RPMI7951 (cell line): ENCODE measurements around the gene IZUMO3. TPM values are rescaled to one million over a fixed set of nuclear protein-coding genes. Genes with fewer than 3 reads are reported as not detected.
"Not testable (repeated sequence)": the region's sequence is repeated elsewhere in the genome, so short reads cannot be mapped to it uniquely, and the experiment has no call there.

Experiments used
- DNase-seq: peaks from one replicate; pipeline ENCODE4 v3.0.0-alpha.2; 2012; ENCODE audit warnings: low read depth
- total RNA-seq: library from RNA; depleted of rRNA; stranded (reverse); fragments of >200 nt; shearing (Covaris generic); gene quantifications from 2 replicates; pipeline ENCODE4 v1.2.3, GENCODE V29; 2014; rRNA removed

Gene IZUMO3, protein sequence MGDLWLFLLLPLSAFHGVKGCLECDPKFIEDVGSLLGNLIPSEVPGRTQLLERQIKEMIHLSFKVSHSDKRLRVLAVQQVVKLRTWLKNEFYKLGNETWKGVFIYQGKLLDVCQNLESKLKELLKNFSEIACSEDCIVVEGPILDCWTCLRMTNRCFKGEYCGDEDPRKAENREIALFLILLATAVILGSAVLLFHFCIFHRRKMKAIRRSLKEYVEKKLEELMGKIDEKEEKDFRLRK
- not detected in 2 replicates for total RNA-seq

DNA sequence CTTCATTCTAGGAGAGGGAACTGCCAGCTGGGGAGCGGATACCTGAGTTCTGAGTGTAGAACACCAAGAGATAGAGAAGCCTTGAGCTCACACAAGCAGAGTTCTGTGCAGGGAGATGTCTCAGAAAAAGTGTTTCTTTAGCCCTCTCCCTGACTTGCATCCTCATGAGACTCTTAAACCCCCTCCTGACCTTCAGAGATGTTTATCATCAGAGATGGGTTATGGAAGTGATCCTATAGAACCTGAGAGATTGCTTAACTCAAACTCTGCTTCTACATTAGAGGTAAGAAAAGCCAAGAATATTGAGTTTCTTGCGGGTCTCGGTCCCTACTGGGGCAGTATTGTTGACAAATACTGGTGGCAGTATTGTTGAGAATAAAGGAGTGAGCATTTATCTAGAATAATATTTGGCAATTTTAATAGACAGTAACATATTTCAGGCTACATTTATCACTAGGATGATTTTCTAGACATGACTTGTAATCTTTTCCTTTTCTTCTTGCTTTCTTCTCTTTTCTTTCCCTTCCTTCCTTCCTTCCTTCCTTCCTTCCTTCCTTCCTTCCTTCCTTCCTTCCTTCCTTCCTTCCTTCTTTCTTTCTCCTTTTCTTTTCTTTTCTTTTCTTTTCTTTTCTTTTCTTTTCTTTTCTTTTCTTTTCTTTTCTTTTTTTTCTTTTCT, at the start of gene IZUMO3:
Gene IZUMO3, minus strand, starts transcription at position 51 of the 676 bp plus-strand sequence. CDS start 248 bp downstream, outside the sequence.
- DNase-seq: no peak

DNA sequence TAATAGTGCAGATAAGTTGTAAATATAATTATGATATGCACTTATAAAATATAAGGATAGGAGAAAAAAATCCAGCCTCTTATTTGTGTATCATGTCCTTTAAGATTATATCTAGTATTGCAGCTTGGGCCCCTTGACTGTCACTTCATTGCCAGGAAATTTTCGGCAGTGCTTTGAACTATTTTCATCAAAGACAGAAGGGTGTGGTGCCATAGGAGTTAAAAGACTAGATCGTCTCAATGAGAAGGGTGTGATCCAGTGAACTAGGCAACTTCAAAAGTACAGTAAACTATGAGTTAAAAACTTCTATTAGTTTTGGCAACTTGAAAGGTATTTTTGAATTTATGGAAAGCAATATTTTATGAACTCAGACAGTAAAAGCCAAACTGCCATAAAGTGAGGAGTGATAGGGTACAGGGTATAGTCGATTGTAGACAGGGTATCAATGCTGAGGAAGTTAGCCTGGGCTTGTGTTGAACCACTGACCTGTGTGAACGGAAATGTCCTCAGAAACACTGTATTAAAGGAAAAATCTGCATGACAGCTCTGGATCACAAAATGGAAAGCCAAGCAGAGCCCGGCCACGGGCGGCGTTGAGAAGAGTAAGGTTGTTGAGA, 48.6 kb upstream of the IZUMO3 start:
- DNase-seq: no peak

DNA sequence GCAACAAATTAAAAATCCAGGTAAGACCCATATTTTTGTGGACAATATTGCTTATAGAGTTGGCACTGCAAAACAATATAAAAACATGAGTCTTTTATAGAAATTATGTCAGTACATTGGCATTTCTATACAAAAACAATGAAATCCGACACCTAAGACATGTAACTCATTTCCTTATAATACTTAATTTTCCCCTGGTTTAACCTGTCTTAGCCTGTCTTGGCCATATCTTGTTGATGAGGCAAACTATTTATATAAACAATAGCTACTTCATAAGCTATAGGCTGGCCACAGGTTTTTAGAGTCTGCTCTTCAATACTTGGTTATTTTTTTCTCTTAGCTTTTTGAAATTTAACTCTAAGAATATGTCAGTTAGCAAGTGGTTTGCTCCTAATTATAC, 44.7 kb upstream of the IZUMO3 start:
- no peak for DNase-seq

DNA sequence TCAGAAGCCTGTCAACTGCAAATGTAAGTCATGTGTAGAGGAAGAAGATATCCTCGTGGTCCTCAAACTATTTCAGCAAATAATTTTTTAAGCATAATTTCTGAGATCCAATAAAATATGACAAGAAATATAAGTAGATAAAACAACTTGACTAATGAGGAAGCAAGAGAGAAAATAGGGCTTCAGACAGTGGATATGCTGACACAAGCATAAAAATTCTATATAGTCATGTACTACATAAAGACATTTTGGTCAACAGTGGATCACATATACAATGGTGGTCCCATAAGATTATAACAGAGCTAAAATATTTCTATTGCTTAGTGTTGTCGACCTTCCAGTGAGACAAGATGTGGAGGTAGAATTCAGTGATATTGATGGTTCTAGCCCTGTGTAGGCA, 42.2 kb upstream of the IZUMO3 start:
- DNase-seq: no peak

DNA sequence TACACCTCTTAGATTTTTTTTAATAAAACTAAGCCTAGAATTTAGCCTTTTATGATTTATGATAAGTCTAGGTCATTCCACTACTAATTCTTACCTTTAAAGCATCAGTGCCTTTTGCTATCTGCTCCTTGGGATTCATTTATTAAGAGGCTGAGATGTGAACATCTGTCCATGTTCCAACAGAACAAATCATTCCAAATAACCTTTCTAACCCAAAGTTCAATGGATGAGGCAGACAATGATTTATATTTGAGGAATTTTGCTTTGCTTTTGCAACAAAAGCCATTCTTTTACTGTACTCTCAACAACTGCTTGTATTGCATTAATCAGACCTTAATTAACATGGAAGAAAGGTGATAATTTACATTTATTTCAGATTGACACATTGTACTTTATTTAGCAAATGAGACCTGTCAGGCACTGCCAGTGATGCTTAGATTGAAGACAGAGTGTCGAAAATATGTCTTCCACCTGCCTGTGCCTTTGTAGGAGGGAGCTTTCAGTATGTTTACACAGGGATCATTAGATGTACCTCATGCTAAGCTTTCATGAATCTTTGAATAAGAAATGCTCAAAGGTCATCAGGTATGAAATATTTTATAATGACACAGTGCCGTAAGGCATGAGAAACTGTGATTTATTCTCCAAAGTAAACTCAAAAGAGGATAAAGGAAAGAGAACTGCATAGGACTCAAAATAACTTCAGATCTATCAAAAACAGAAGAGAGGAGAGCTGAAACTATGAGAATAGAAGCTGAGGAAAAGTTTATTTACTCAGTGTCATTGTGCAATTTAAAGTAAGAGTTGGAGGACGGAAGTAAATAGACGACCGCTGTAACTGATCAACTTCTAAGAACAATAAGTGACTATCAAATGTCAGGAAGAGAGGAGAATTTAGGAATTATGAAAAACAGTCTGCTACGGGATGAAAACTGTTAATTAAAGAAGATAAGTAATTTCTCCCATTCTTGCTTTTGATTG, 36.7 kb upstream of the IZUMO3 start:
- DNase-seq: no peak

DNA sequence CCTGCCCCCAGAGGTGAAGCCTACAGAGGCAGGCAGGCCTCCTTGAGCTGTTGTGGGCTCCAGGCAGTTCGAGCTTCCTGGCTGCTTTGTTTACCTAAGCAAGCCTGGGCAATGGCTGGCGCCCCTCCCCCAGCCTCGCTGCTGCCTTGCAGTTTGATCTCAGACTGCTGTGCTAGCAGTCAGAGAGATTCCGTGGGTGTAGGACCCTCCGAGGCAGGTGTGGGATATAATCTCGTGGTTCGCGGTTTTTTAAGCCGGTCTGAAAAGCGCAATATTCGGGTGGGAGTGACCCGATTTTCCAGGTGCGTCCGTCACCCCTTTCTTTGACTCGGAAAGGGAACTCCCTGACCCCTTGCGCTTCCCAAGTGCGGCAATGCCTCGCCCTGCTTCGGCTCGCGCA, 34.3 kb upstream of the IZUMO3 start:
- not testable (repeated sequence) for DNase-seq

DNA sequence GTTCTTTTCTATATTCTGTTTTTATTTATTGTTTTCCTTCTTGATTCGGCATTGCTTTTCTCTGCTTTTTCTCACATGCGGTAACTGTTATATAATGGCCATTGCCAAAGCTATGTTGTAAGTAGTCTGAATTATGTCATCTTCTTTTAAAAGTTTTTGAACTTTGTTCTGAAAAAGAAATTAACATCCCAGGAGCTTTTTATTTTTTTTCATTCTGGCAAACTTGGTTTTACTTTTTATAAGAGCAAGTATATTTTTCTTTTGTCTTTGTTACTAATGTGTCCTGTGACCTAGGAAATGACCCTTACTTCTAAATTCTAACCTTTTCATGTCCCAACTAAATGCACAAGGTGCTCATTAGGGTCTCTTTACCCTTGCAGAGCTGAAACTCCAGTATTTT, 26.7 kb upstream of the IZUMO3 start:
- no peak for DNase-seq

DNA sequence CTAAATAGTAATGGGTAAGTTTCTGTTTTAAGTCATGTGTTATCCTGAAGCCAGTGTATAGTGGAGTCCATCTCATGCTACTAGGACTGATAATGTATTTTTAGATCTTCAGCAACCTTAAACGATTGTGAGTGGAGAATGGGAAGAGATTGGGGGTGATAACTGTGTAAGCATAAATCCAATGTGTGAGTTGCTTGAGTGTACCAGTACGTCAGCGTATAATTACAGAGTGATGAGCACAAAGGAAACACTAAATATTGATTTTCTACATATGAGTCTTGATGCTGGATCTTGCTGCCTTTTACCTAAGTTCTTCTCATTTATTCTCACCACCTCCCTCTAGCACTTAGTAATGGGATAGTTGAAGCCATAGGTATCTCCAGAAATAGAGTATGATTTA, 16.3 kb upstream of the IZUMO3 start:
- no peak for DNase-seq

DNA sequence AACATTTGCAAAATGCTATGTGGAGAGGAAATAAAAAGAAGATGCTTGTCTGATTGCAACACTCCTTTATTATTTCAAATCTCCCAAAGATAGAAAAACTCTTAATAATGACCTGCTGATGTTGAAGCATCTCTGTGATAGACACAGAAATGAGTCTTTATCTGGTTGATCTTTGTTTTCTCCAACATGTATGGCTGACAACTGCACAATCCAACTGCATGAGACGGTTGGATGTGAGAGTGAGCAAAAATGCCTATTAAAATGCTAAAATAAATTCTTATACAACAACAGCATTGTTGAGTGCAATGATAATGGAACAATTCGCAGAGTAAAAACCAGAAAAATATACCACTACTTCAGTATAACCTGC, 7.5 kb upstream of the IZUMO3 start:
- DNase-seq: no peak

DNA sequence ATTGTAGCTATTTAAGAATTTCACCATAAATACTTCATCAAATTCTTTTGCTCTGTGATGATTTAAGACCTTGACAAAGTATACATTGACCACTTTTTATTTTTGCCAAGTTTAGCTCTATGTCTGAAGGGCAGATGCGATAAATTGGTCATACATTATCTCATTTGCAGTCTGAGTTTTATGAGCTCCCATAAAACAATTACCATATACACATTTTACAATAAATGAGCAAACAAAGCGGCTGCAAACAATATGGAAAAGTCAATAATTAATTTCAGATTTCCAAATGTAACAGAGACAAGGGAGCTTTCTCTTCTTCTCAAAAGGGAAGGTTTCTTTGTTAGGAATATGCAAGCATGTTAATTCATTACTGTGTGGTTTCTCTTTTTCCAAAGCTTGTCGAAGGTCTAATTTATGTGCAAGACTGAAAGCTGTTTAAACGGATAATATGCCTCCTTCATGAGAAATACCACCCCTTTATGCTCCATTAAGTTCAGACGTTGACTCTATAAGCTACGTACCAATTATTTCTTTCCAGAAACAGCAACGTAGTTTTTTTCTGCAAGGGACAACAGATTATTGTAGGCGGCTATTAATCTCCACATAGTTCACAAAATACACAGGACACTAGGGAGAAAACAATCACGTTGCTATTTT, 7.0 kb upstream of the IZUMO3 start:
- DNase-seq: no peak

DNA sequence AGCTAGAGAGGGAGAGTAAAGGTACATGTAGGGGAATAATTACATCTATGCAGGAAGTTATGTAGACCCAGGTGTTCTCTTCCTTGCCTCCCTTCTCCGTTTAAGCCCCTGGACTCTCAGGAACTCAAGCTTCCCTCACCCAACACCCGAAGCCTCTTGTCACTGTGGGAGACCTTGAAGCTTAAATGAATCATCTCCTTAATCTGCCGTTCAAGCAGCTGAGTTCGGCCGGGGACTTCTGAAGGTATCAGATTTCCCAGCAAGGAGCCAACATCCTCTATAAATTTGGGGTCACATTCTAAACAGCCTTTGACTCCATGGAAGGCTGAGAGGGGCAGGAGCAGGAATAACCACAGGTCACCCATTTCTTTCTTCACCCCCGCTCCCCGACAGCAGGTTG, 412 bp downstream of the IZUMO3 start:
- no peak for DNase-seq

DNA sequence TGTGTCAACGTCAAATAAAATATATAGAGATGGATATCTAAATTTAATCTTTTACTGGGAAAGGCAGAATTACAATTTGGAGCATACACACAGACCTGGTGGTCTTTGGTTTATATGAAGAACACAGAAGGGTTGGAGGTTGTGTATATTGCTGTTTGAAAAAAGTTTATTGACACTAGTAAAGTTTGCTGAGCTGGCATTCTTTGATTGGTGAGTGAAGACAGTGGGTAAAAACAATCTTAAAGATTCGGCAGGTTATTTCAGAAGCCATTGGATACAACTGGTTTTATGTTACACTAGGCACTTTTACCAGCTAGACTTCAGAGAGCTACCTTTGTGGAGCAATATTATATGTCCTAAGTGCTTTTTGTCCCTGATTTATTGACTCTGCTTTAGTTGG, 27.2 kb downstream of the IZUMO3 start:
- DNase-seq: no peak

DNA sequence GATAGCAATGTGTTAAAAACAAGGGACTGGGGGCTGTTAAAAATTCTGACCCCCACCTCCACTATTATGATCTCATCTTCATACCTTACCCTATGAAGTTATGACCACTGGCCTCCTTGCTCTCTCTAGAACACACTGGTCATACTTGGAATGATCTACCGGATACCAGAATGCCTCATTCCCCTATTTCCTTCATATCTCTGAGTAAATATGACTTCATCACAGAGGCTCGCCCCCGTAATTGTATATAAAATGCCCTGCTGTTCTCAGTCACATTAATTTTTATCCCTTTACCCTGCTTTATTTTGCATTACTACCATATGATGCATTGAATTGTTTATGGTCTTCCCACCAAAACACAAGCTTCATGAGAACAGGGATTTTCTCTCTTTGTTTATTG, 29.2 kb downstream of the IZUMO3 start:
- no peak for DNase-seq

DNA sequence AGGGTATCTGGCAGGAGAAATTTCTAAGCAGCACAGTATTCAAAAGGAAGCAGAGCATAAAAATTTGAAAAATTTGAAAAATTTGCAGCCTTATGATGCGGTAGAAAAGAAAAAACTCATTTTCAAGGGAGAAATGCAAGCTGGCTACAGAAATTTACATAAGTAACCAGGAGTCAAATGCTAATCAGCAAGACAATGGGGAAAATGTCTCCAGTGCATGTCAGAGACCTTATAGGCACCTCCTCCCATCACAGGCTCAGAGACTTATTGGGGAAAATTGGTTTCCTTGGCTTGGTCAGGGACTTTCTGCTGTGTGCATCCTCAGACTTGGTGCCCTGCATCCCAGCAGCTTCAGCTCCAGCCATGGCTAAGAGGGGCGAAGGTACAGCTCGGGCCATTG, 35.8 kb downstream of the IZUMO3 start:
- no peak for DNase-seq

DNA sequence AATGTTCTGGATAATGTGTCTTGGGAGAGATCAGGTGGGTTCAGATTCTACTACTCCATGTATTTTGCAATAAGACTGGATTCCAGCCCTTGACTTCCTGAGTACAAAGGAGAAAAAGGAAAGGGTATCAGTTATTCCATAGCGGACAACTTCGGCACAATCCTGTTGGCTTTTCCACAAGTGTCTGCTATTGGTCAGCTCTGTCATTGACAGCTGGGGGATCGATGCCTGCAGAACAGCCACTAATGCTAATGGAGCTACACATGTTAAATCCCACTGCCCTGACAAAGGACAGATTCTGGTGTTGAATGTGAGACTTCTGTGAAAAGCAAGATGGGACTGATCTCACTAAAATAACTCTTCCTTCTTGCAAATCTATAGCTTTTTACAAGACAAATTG, 41.2 kb downstream of the IZUMO3 start:
- no peak for DNase-seq

DNA sequence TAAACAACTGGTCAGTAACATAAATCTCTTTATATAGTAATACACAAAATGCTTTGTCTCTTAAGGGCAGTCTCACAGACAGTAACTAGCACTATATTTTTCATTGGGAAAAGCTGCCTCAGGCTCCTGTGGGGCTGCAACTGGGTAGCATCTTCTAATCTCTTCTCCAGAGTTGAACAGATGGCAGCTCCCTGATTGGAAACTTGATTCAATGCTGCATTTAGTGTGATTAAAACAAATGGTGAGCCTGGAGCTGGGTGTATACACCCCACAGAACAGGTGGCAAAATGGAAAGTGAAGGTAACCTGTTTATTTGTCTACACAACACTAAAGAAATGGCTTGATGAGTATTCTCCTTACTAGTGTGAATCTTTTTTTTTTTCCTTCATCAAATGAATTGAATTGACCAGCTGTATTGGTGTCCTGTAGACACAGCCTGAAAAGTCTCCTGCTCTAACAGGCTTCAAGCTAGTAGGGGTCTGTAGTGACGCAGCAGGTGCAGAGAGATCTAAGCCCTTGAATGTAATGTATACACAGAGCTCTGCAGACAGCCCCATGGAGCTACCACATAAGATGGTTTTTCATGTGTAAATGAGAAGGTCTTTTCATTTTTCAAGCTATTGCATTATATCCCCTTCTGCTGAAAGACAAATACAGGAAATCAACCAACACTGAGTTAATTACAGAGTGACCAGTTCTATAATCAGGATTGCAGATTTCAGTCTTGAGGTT, 43.3 kb downstream of the IZUMO3 start:
- no peak for DNase-seq

DNA sequence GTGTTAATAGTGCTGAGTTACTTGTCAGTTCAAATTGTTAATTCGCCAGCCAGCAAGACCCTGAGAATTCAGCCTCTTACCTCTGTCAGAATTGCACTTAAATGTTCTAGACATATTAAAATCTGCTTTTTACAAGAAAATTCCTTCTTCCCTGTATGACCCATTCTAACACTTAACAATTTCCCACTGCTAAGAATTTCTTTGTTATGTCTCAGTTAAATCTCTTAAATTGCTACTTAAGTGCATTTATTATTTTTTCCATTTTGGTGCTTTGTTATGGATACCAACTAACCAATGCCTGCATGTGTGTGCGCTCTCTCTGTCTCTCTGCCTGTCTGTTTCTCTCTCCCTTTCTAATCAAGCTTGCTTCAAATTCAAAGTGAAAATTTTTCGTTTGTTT, 44.9 kb downstream of the IZUMO3 start:
- DNase-seq: no peak

DNA sequence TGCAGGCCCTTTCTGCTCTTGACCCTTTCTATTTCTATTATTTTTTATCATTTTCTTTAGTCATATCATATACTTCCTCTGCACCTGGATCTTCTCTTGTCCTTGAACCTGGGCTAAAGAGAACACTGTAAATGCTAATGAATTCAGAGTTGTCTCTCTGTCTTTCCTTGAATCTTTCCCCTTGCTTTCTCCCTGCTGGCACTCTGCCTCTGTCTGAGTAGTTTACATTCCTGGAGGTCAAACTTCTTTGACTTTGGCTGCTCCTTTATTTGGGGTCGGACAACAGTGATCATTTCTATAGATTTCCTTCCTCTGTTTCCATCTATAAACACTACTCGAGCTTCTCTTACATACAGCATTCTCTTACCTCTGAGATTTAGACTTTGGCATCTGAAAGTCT, 47.1 kb downstream of the IZUMO3 start:
- no peak for DNase-seq

DNA sequence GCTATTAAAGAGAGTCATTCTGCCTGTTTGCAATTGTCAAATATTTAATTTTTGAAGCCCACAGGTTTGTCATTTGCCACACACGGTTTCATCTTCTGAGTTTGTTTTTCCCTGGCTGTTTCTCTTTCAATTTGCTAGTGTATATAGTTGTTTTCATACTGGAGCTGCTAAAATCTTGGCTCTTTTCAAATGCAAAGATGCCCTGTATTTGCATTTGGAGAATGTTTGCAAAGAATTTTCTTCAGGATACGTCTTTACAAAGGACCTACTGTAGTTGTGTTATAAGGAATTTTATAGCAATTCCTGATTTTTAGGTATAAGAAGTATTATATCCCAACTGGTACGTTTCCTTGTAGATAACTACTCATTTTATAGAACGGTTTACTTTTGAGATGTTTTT, 48.0 kb downstream of the IZUMO3 start:
- DNase-seq: no peak
